Cardiac muscle cell (in vitro differentiated cells and primary cell): Measurements from ENCODE around the gene MAST4. TPM values are rescaled to one million over a fixed set of nuclear protein-coding genes. Genes with fewer than 3 reads are reported as not detected.
A peak's percentile ranks its signal among the peaks of the same experiment; 100 is the strongest.
"Not testable (repeated sequence)": the region's sequence is repeated elsewhere in the genome, so short reads cannot be mapped to it uniquely, and the experiment has no call there.

ENCODE experiments used
- DNase-seq, 2 donors: peaks; one replicate each; pipeline versions ENCODE4 v3.0.0 to v3.0.0-alpha.2; 2010 to 2017; ENCODE audit warnings: low read depth in 1 of 2, low spot score in 1 of 2
- H3K27ac ChIP-seq: fragments of 200-600 bp; sonication (generic); 2 replicates; pipeline ENCODE4 v1.5.1; 2016
- H3K27me3 ChIP-seq: fragments of 200-600 bp; sonication (generic); 2 replicates; pipeline ENCODE4 v1.6.0; 2016; ENCODE audit warnings: control low read depth
- H3K36me3 ChIP-seq: fragments of 200-600 bp; sonication (generic); 2 replicates; pipeline ENCODE4 v1.5.1; 2016; ENCODE audit warnings: control low read depth
- H3K4me1 ChIP-seq: fragments of 200-600 bp; sonication (generic); 2 replicates; pipeline ENCODE4 v1.8.1; 2017; ENCODE audit warnings: low read depth, mild to moderate bottlenecking, mixed run types
- H3K4me3 ChIP-seq: fragments of 200-600 bp; sonication (generic); 2 replicates; pipeline ENCODE4 v1.5.1; 2016; ENCODE audit warnings: mild to moderate bottlenecking
- H3K9me3 ChIP-seq: fragments of 200-600 bp; sonication (generic); 2 replicates; pipeline ENCODE4 v1.5.1; 2017; ENCODE audit warnings: low read depth, mild to moderate bottlenecking, control low read depth
- CTCF ChIP-seq: IDR thresholded peaks from 2 replicates; pipeline ENCODE4 v1.5.1; 2012; ENCODE audit warnings: low read depth, mild to moderate bottlenecking, low read length
- polyA plus RNA-seq: library from polyadenylated mRNA; unstranded; fragments of >200 nt; fragmentation: Nextera tagmentation; extraction: Ambion mirVana; gene quantifications from 2 replicates; pipeline ENCODE4 v1.2.1, GENCODE V29; 2016
- total RNA-seq: library from RNA; depleted of rRNA; stranded (reverse); fragments of >200 nt; gene quantifications from 2 replicates; pipeline ENCODE4 v1.2.3, GENCODE V29; 2016

MAST4 gene
- total and polyA plus RNA-seq, 2 experiments from 2014 or later = 33.1 to 58.0 TPM

GRCh38 chr5:67119010-67119409, 522.8 kb downstream of the MAST4 start:
- H3K4me1 ChIP-seq = peaks cover 46% of the 10 kb centered on the region
- TF ChIP-seq CTCF = no peak
- peaks cover 6% of the 10 kb centered on the region for H3K36me3 ChIP-seq
- H3K27ac ChIP-seq = no peak overlapping the region
- no peak for DNase-seq
- no peak overlapping the region for H3K4me3 ChIP-seq
- H3K9me3 ChIP-seq = no peaks in the 10 kb centered on the region
- no peaks in the 10 kb centered on the region for H3K27me3 ChIP-seq

GRCh38 chr5:67120032-67120431, 523.8 kb downstream of the MAST4 start:
- H3K27me3 ChIP-seq = no peaks in the 10 kb centered on the region
- DNase-seq = no peak
- H3K4me1 ChIP-seq = peaks cover 56% of the 10 kb centered on the region
- no peaks in the 10 kb centered on the region for H3K9me3 ChIP-seq
- no peak overlapping the region for H3K27ac ChIP-seq
- no peak for TF ChIP-seq CTCF
- H3K36me3 ChIP-seq = no peaks in the 10 kb centered on the region
- no peak overlapping the region for H3K4me3 ChIP-seq

GRCh38 chr5:67123819-67124218, 527.6 kb downstream of the MAST4 start:
- Histone ChIP-seq H3K9me3 (no peaks in the 10 kb centered on the region), H3K36me3 (peaks cover 4% of the 10 kb centered on the region), H3K27me3 (no peaks in the 10 kb centered on the region), H3K4me1 (peaks cover 43% of the 10 kb centered on the region), H3K4me3 (no peak overlapping the region), H3K27ac (peak overlapping the region; percentile 84)
- no peak for TF ChIP-seq CTCF
- DNase-seq = no peak

GRCh38 chr5:67124556-67124955, 528.4 kb downstream of the MAST4 start:
- H3K27ac ChIP-seq = peak overlapping the region; percentile 84
- TF ChIP-seq CTCF = no peak
- H3K27me3 ChIP-seq = no peaks in the 10 kb centered on the region

GRCh38 chr5:67127347-67127895, 531.2 kb downstream of the MAST4 start:
- DNase-seq, H3K27me3 ChIP-seq, H3K9me3 ChIP-seq, H3K27ac ChIP-seq, H3K4me3 ChIP-seq: not testable (repeated sequence)
- peaks cover 22% of the 10 kb centered on the region for H3K4me1 ChIP-seq
- H3K36me3 ChIP-seq = peaks cover 24% of the 10 kb centered on the region

More at GRCh38 chr5:67124556-67124955, 528.4 kb downstream of the MAST4 start:
- H3K4me1 ChIP-seq = peaks cover 42% of the 10 kb centered on the region
- no peak overlapping the region for H3K4me3 ChIP-seq
- H3K9me3 ChIP-seq = no peaks in the 10 kb centered on the region
- peaks cover 4% of the 10 kb centered on the region for H3K36me3 ChIP-seq
- no peak for DNase-seq

- Histone ChIP-seq H3K9me3 (no peaks in the 10 kb centered on the region), H3K27ac (no peak overlapping the region), H3K4me3 (no peak overlapping the region), H3K27me3 (no peaks in the 10 kb centered on the region), H3K4me1 (peaks cover 4% of the 10 kb centered on the region), H3K36me3 (peaks cover 39% of the 10 kb centered on the region)
- DNase-seq = no peak
- no peak for TF ChIP-seq CTCF
These were observed 533.6 kb downstream of the MAST4 start for GRCh38 chr5:67129768-67130167.
